ENCODE results near the gene NR3C2.

Gene NR3C2

GRCh38 chr4:148052448-148052847 lies 389.8 kb downstream of the NR3C2 start:
- no peak for TF ChIP-seq CTCF (IDR thresholded peaks at IDR 0.05)

- no peak for TF ChIP-seq CTCF (IDR thresholded peaks at IDR 0.05)
Measured at GRCh38 chr4:148051403-148051802, 390.8 kb downstream of the NR3C2 start.

GRCh38 chr4:148048598-148048997 lies 393.6 kb downstream of the NR3C2 start:
- no peak for TF ChIP-seq CTCF (IDR thresholded peaks at IDR 0.05)

- TF ChIP-seq CTCF (IDR thresholded peaks at IDR 0.05) = no peak
Measured at GRCh38 chr4:148044912-148045352, 397.3 kb downstream of the NR3C2 start.

GRCh38 chr4:148044089-148044911 lies 397.9 kb downstream of the NR3C2 start:
- TF ChIP-seq CTCF (IDR thresholded peaks at IDR 0.05) = no peak

- no peak for TF ChIP-seq CTCF (IDR thresholded peaks at IDR 0.05)
Measured at GRCh38 chr4:148041606-148042329, 400.4 kb downstream of the NR3C2 start.

GRCh38 chr4:148034813-148035212 lies 407.4 kb downstream of the NR3C2 start:
- TF ChIP-seq CTCF (IDR thresholded peaks at IDR 0.05) = no peak
